HepG2 (cell line): ENCODE results near the gene FGD6.

Source experiments
- CREB1 ChIP-seq, 2 experiments: fragments of 450-650 bp in 1 of 2; IDR thresholded peaks; 2 replicates each; pipeline ENCODE4 v1.6.1; 2016 to 2017; ENCODE audit warnings: control low read depth in 1 of 2, mild to moderate bottlenecking in 1 of 2, missing compliant biosample characterization in 1 of 2, missing genetic modification characterization in 1 of 2
- CTCF ChIP-seq: sonication (generic); formaldehyde crosslinking; IDR thresholded peaks from 2 replicates; pipeline ENCODE4 v1.5.0; 2020; ENCODE audit warnings: mild to moderate bottlenecking, missing genetic modification reagents, moderate library complexity
- ELK4 ChIP-seq: sonication (generic); formaldehyde crosslinking; IDR thresholded peaks from 2 replicates; pipeline ENCODE4 v1.9.0; 2021; ENCODE audit warnings: missing genetic modification reagents, borderline replicate concordance
- EZH2 ChIP-seq: conservative IDR thresholded peaks from 2 replicates; pipeline ENCODE4 v1.6.1; 2012; ENCODE audit warnings: mild to moderate bottlenecking, low read depth, low read length, moderate library complexity
- HCFC1 ChIP-seq: fragments of 150-350 bp; IDR thresholded peaks from 2 replicates; pipeline ENCODE4 v1.6.1; 2014; ENCODE audit warnings: low read depth, low read length
- MXI1 ChIP-seq: IDR thresholded peaks from 3 replicates; pipeline ENCODE4 v1.6.1; 2012; ENCODE audit warnings: low read depth, low read length, inconsistent platforms, borderline replicate concordance
- NR1H2 ChIP-seq: sonication (generic); formaldehyde crosslinking; IDR thresholded peaks from 2 replicates; pipeline ENCODE4 v1.8.1; 2022; ENCODE audit warnings: low read depth, missing genetic modification reagents, borderline replicate concordance
- POLR2A ChIP-seq, 2 experiments: IDR thresholded peaks; 2 replicates each; pipeline ENCODE4 v1.6.1; 2011; ENCODE audit warnings: low read depth in 2 of 2, low read length in 2 of 2, mild to moderate bottlenecking in 1 of 2, moderate library complexity in 1 of 2; ENCODE audit not compliant: insufficient read depth in 1 of 2
- POLR2AphosphoS5 ChIP-seq: IDR thresholded peaks from 2 replicates; pipeline ENCODE4 v1.6.1; 2012; ENCODE audit warnings: low read depth, low read length
- RARG ChIP-seq: sonication (generic); formaldehyde crosslinking; IDR thresholded peaks from 2 replicates; pipeline ENCODE4 v1.4.0; 2020; ENCODE audit warnings: low read depth, mild to moderate bottlenecking, missing genetic modification reagents
- YY1 ChIP-seq: IDR thresholded peaks from 2 replicates; pipeline ENCODE4 v1.6.1; 2011; ENCODE audit warnings: low read length, low read depth, moderate library complexity, mild to moderate bottlenecking; ENCODE audit not compliant: insufficient read depth, insufficient replicate concordance
- ZBTB33 ChIP-seq: sonication (generic); formaldehyde crosslinking; IDR thresholded peaks from 2 replicates; pipeline ENCODE4 v1.4.0; 2020; ENCODE audit warnings: missing genetic modification reagents
- ZNF18 ChIP-seq: sonication (generic); formaldehyde crosslinking; IDR thresholded peaks from 2 replicates; pipeline ENCODE4 v1.8.0; 2022; ENCODE audit warnings: mild to moderate bottlenecking, missing genetic modification reagents; ENCODE audit not compliant: insufficient replicate concordance
- ZNF737 ChIP-seq: sonication (generic); formaldehyde crosslinking; IDR thresholded peaks from 2 replicates; pipeline ENCODE4 v1.5.0; 2020; ENCODE audit warnings: missing genetic modification reagents, mild to moderate bottlenecking, borderline replicate concordance

GRCh38 chr12:95088379-95088778, 128.9 kb downstream of the FGD6 start:
- TF ChIP-seq CTCF (CRISPR knock-in tag): no peak
- TF ChIP-seq ZBTB33 (CRISPR knock-in tag): no peak
- TF ChIP-seq YY1: no peak
- TF ChIP-seq RARG (CRISPR knock-in tag): no peak
- no peak for TF ChIP-seq NR1H2 (CRISPR knock-in tag)
- no peak for TF ChIP-seq ZNF18 (CRISPR knock-in tag)
- no peak for TF ChIP-seq CREB1 (IDR thresholded peaks at IDR 0.05)
- TF ChIP-seq CREB1 (CRISPR knock-in tag; IDR thresholded peaks at IDR 0.05): no peak
- TF ChIP-seq HCFC1: no peak
- TF ChIP-seq MXI1: no peak
- no peak for TF ChIP-seq ZNF737 (CRISPR knock-in tag)
- no peak for TF ChIP-seq ELK4 (CRISPR knock-in tag)
- TF ChIP-seq POLR2A (IDR thresholded peaks at IDR 0.05; ENCODE audit: insufficient read depth in 1 of 2, low read depth in 2 of 2, low read length in 2 of 2): no peak
- TF ChIP-seq POLR2AphosphoS5: no peak
- TF ChIP-seq EZH2: no peak
